CD4-positive, alpha-beta T cell (primary cell): ENCODE measurements around the gene ADARB2. TPM values are rescaled to one million over a fixed set of nuclear protein-coding genes. Genes with fewer than 3 reads are reported as not detected.
A peak's percentile ranks its signal among the peaks of the same experiment; 100 is the strongest.

Experiments
- ATAC-seq: fragments of 200-7000 bp; cut with Tn5 transposase; one replicate; pipeline ENCODE4 v1.10.0; 2022; ENCODE audit warnings: mild to moderate bottlenecking; ENCODE audit not compliant: poor library complexity
- CTCF ChIA-PET: fragments of 350-600 bp; sonication (Branson Sonifier 250); formaldehyde crosslinking; loops from one replicate; lab custom pipeline; 2021; ENCODE audit warnings: antibody characterized with exemption, inconsistent platforms; lab: Charles Lee
- POLR2A ChIA-PET: fragments of 350-600 bp; sonication (Branson Sonifier 250); formaldehyde crosslinking; loops from one replicate; lab custom pipeline; 2021; ENCODE audit warnings: antibody characterized with exemption, inconsistent platforms; lab: Charles Lee
- DNase-seq, 14 experiments: peaks; one replicate each; pipeline ENCODE4 v3.0.0-alpha.2; 2013 to 2020; ENCODE audit warnings: mixed read lengths in 2 of 14
- H3K27ac ChIP-seq, 2 donors: one replicate each; pipeline versions ENCODE4 v1.5.1 to v1.7.0; 2013; ENCODE audit warnings: low read length in 2 of 2, low read depth in 1 of 2, mild to moderate bottlenecking in 1 of 2
- H3K27me3 ChIP-seq, 2 experiments: 1 replicate in 1 of 2; 2 replicates in 1 of 2; pipeline versions ENCODE4 v1.6.1 to v1.7.0; 2013; ENCODE audit warnings: low read length in 2 of 2, control low read depth in 1 of 2, mild to moderate bottlenecking in 1 of 2, moderate library complexity in 1 of 2; ENCODE audit not compliant: insufficient read depth in 2 of 2, control insufficient read depth in 1 of 2
- H3K36me3 ChIP-seq: one replicate; pipeline ENCODE4 v1.6.1; 2013; ENCODE audit warnings: low read length, control low read depth; ENCODE audit not compliant: insufficient read depth
- H3K4me1 ChIP-seq: one replicate; pipeline ENCODE4 v1.6.1; 2013; ENCODE audit warnings: low read length, control low read depth; ENCODE audit not compliant: insufficient read depth
- H3K4me3 ChIP-seq: one replicate; pipeline ENCODE4 v1.5.1; 2013; ENCODE audit warnings: mild to moderate bottlenecking, low read length, moderate library complexity
- H3K9me3 ChIP-seq, 2 experiments: 1 replicate in 1 of 2; 2 replicates in 1 of 2; pipeline versions ENCODE4 v1.6.1 to v1.7.0; 2013; ENCODE audit warnings: low read length in 2 of 2, mild to moderate bottlenecking in 2 of 2, control low read depth in 1 of 2, moderate library complexity in 1 of 2; ENCODE audit not compliant: control insufficient read depth in 1 of 2, insufficient read depth in 1 of 2
- H3K27ac Mint-ChIP-seq: one replicate; pipeline ENCODE4 v1.8.0; 2020; ENCODE audit warnings: mixed read lengths
- H3K27me3 Mint-ChIP-seq: one replicate; pipeline ENCODE4 v1.8.0; 2021; ENCODE audit warnings: mixed read lengths
- H3K36me3 Mint-ChIP-seq: one replicate; pipeline ENCODE4 v1.8.0; 2021; ENCODE audit warnings: low read depth, mixed read lengths
- H3K4me1 Mint-ChIP-seq: one replicate; pipeline ENCODE4 v1.8.0; 2021; ENCODE audit warnings: low read depth, mixed read lengths
- H3K4me3 Mint-ChIP-seq: one replicate; pipeline ENCODE4 v1.8.0; 2020; ENCODE audit warnings: mild to moderate bottlenecking, mixed read lengths
- H3K9me3 Mint-ChIP-seq: one replicate; pipeline ENCODE4 v1.8.0; 2020; ENCODE audit warnings: mixed read lengths
- intact Hi-C, 2 experiments: fragments of 100-400 bp; cut with DNase I in 1 of 2; cut with micrococcal nuclease in 1 of 2; formaldehyde crosslinking; loops; one replicate each; pipeline versions ENCODE4 v1.15.1 to v1.9.0; 2023 to 2025; cut with DNase I, micrococcal nuclease
- total RNA-seq, 174 experiments: library from RNA in 2 of 174; stranded (reverse) in 2 of 174; gene quantifications; one replicate each; pipeline ENCODE4 v1.2.3 and lab custom pipeline; 2021 to 2026
- TF ChIP-seq, protein P1 (sequence below): fragments of 200-600 bp; IDR thresholded peaks from one replicate; pipeline ENCODE4 v1.8.0; 2022; ENCODE audit warnings: antibody characterized with exemption, mild to moderate bottlenecking

ADARB2 gene
- total RNA-seq, 2 experiments from 2014 or later = 0.14 TPM; not detected in 1

DNA sequence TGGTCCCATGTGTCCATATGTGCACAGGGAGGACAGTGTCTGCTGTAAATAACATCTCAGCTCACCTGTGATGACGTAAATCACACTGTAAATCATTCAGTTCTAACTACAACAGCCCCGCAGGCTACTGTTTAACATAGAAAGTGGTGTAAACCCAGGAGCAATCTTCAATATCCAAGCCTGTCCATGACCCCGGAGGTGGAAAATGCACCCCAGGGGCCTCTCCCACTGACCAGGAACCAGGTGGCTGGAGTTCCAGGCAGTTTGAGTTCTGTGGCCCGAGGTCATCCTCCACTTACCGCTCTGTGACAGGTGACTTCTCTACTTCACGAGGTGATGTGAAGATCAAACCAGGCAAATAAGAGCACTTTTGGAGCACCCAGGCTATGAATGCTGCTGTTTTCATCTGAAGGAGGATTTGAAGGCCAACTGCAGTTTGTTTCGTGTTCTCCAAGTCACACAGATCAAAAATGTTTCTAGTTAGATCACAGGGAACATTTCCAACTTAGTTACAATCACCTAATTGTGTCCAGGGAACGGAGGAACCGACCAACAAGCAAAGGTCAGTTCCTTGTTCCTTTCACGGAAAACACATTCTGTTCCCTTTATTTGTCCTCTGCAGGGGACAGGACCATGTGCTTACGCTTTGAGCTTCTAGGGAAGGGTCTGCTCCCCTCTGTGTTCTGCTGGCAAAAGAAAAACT lies 549.3 kb downstream of the ADARB2 start:
- Mint-ChIP-seq H3K4me3 (no peak overlapping the region), H3K27me3 (peaks cover 4% of the 10 kb centered on the region), H3K36me3 (no peaks in the 10 kb centered on the region), H3K4me1 (no peaks in the 10 kb centered on the region), H3K9me3 (no peaks in the 10 kb centered on the region), H3K27ac (no peak overlapping the region)
- no peaks in the 10 kb centered on the region for H3K27me3 ChIP-seq
- peaks cover 0 to 4% of the 10 kb centered on the region in 2 experiments for H3K9me3 ChIP-seq
- no peak overlapping the region for H3K4me3 ChIP-seq
- DNase-seq (no peak), ATAC-seq (no peak)
- intact Hi-C loops = no loop called here
- TF ChIP-seq, protein P1, sequence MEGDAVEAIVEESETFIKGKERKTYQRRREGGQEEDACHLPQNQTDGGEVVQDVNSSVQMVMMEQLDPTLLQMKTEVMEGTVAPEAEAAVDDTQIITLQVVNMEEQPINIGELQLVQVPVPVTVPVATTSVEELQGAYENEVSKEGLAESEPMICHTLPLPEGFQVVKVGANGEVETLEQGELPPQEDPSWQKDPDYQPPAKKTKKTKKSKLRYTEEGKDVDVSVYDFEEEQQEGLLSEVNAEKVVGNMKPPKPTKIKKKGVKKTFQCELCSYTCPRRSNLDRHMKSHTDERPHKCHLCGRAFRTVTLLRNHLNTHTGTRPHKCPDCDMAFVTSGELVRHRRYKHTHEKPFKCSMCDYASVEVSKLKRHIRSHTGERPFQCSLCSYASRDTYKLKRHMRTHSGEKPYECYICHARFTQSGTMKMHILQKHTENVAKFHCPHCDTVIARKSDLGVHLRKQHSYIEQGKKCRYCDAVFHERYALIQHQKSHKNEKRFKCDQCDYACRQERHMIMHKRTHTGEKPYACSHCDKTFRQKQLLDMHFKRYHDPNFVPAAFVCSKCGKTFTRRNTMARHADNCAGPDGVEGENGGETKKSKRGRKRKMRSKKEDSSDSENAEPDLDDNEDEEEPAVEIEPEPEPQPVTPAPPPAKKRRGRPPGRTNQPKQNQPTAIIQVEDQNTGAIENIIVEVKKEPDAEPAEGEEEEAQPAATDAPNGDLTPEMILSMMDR = no peak
- no peak overlapping the region for H3K27ac ChIP-seq
- no peaks in the 10 kb centered on the region for H3K4me1 ChIP-seq
- POLR2A ChIA-PET = no interaction called here
- no peaks in the 10 kb centered on the region for H3K36me3 ChIP-seq
- CTCF ChIA-PET = no interaction called here

DNA sequence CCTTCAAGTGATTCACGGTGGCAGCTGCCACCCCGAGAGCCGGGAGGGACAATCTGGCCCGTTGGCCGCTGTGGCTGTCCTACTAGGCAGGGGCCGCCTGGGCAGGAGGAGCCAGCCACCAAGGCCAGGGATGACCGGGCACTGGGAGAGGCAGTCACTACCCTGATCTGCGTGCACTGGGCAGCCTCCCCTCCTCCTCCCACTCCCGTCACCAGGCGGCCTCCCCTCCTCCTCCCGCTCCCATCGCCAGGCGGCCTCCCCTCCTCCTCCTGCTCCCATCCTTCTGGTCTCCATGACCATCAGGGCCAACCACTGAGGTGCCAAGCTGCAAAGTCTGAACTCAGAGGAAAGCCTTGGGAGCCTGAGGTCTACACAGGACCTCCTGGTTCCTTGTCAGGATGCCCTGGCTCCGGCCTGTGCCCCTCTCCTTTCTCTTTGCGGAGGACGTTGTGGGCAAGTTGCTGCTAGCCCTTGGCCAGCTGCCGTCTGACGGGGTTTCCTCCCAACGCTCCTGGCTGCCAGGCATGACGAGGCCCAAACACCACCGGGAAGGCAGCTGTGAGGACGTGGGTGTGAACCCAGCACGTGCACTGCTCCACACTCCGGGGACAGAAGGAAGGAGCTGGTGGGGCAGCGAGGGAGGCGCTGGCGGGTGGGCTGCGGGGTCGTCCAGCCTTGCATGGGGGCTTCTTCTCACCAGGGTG lies 550.0 kb downstream of the ADARB2 start:
- Mint-ChIP-seq H3K27ac (no peak overlapping the region), H3K27me3 (peaks cover 4% of the 10 kb centered on the region), H3K4me1 (no peaks in the 10 kb centered on the region), H3K9me3 (no peaks in the 10 kb centered on the region), H3K4me3 (no peak overlapping the region), H3K36me3 (no peaks in the 10 kb centered on the region)
- TF ChIP-seq, protein P1 = no peak
- CTCF ChIA-PET = no interaction called here
- Histone ChIP-seq H3K9me3 (peaks cover 0 to 4% of the 10 kb centered on the region in 2 experiments), H3K4me1 (no peaks in the 10 kb centered on the region), H3K4me3 (no peak overlapping the region), H3K27ac (no peak overlapping the region), H3K36me3 (no peaks in the 10 kb centered on the region), H3K27me3 (no peaks in the 10 kb centered on the region)
- peak in 1 of 14 experiments; percentile 22 for DNase-seq
- ATAC-seq = no peak
- POLR2A ChIA-PET = no interaction called here
- intact Hi-C loops = no loop called here

DNA sequence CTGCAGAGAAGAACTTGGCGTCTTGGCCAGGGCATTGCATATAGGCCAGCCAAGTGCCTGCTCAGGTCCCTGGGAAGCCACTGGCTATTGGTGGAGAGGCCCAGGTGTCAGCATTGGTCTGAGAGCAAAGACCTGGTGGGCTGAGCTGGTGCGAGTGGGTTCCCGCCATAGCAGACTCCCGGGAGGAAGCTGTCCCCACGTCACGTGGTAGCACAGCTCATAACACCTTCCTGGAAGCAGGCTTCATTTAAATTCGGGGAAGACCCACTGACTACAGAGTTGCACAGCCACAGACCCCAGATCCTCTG lies 550.7 kb downstream of the ADARB2 start:
- Histone ChIP-seq H3K9me3 (peaks cover 0 to 4% of the 10 kb centered on the region in 2 experiments), H3K27me3 (no peaks in the 10 kb centered on the region), H3K4me1 (no peaks in the 10 kb centered on the region), H3K27ac (no peak overlapping the region), H3K36me3 (no peaks in the 10 kb centered on the region), H3K4me3 (no peak overlapping the region)
- Mint-ChIP-seq H3K4me1 (no peaks in the 10 kb centered on the region), H3K27ac (no peak overlapping the region), H3K4me3 (no peak overlapping the region), H3K36me3 (no peaks in the 10 kb centered on the region), H3K27me3 (peaks cover 4% of the 10 kb centered on the region), H3K9me3 (no peaks in the 10 kb centered on the region)
- DNase-seq = no peak
- intact Hi-C loops = no loop called here
- ChIA-PET POLR2A (no interaction called here), CTCF (no interaction called here)
- ATAC-seq = no peak
- TF ChIP-seq, protein P1 = no peak
